Measurements from ENCODE around the gene CIDEB. TPM values are rescaled to one million over a fixed set of nuclear protein-coding genes. Genes with fewer than 3 reads are reported as not detected.
"Not testable (repeated sequence)": the region's sequence is repeated elsewhere in the genome, so short reads cannot be mapped to it uniquely, and the experiment has no call there.

CIDEB gene
- total RNA-seq, 1 experiment from 2014 or later = not detected

GRCh38 chr14:24327914-24328313 is 20.1 kb upstream of the CIDEB start:
- not testable (repeated sequence) for H3K9ac ChIP-seq (ENCODE audit: extremely low read depth, insufficient read length, low read length); H2BK20ac ChIP-seq (ENCODE audit: low read depth, low read length, poor library complexity, severe bottlenecking); H2BK5ac ChIP-seq (ENCODE audit: insufficient read length, low read length); H3T11ph ChIP-seq (ENCODE audit: low read length); H4K20me1 ChIP-seq (ENCODE audit: control insufficient read depth, insufficient read depth, insufficient read length); H4K91ac ChIP-seq (ENCODE audit: insufficient read length, low read depth, low read length); H3K27ac ChIP-seq (ENCODE audit: insufficient read length, low read depth, low read length); DNase-seq; H3K4me1 ChIP-seq (ENCODE audit: insufficient read depth, low read length); H3K79me1 ChIP-seq (ENCODE audit: insufficient read depth, low read depth, low read length, poor library complexity, severe bottlenecking); H3K23me2 ChIP-seq (ENCODE audit: insufficient read length, low read depth, low read length, poor library complexity, severe bottlenecking); H3K23ac ChIP-seq (ENCODE audit: insufficient read length, low read depth, low read length); H3K4ac ChIP-seq (ENCODE audit: low read depth, low read length); H3K14ac ChIP-seq (ENCODE audit: insufficient read depth, low read length); H3K79me2 ChIP-seq (ENCODE audit: insufficient read depth, low read length); H3K27ac Mint-ChIP-seq; H4K8ac ChIP-seq (replicated peaks; ENCODE audit: insufficient read length, low read depth, low read length); H3K4me2 ChIP-seq (ENCODE audit: insufficient read depth, insufficient read length, low read length); H3K27me3 ChIP-seq (ENCODE audit: insufficient read depth, low read length); H3K36me3 Mint-ChIP-seq (ENCODE audit: insufficient read depth in 1 of 3, low read depth in 3 of 3); H2AFZ ChIP-seq (ENCODE audit: low read length); H3K18ac ChIP-seq (ENCODE audit: insufficient read length, low read depth, low read length); H2BK15ac ChIP-seq (ENCODE audit: low read depth, low read length); H3K9me3 ChIP-seq (ENCODE audit: control insufficient read depth, low read depth, low read length); H4K5ac ChIP-seq (ENCODE audit: insufficient read length, low read depth, low read length); H3K56ac ChIP-seq (ENCODE audit: insufficient read length, low read depth, low read length); H2AK5ac ChIP-seq (ENCODE audit: insufficient read length, low read length); H3K4me3 Mint-ChIP-seq; H2BK120ac ChIP-seq (ENCODE audit: low read depth, low read length, poor library complexity, severe bottlenecking); H2BK12ac ChIP-seq (ENCODE audit: insufficient read length, low read depth, low read length); H3K9me3 Mint-ChIP-seq
- Mint-ChIP-seq H3K4me1 (peaks cover 9 to 11% of the 10 kb centered on the region in 2 experiments), H3K27me3 (ENCODE audit: low read depth) (peaks cover 73% of the 10 kb centered on the region)
- no CpG with 5 or more reads among the region's 9 CpGs for WGBS (ENCODE audit: extremely low coverage, insufficient read length, low lambda C conversion rate)
- TF ChIP-seq CTCF (conservative IDR thresholded peaks at IDR 0.05) = peak; percentile 70
